ENCODE results near the gene MS4A8. TPM values are rescaled to one million over a fixed set of nuclear protein-coding genes. Genes with fewer than 3 reads are reported as not detected.

MS4A8 gene
- total and polyA plus RNA-seq, 10 of the 15 experiments (the other 5 are each of a cell fraction or from before 2014, with no cell fraction given), result 0.04 TPM; not detected in 9

DNA sequence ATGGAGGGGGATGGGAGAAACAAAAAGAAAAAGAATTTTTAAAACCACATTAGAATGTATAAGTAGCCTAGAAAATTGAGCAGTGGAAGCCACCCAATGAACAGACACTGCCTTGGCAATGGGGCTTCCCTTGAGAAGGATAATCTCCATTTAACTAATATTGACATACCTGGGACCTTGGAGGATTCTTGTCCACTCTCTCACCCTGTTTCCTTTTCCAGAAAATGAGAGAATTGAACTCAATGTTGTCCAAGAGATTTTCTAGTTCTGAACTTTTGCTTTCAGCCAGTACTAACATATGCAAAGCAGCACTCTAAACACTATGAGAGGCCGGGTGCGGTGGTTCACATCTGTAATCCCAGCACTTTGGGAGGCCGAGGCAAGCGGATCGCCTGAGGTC is 524 bp downstream of the MS4A8 start:
- CTCF ChIA-PET, result interaction anchor here (0.7 to 5.6 kb wide), 2 partner anchors 55 to 64 kb away, joined by 3 to 84 read pairs; no protein-coding TSS in a partner anchor
- POLR2A ChIA-PET, result no interaction called here
- no peak overlapping the region for H3K4me3 ChIP-seq
- SMC1A ChIA-PET (ENCODE audit: uncharacterized antibody, unreplicated experiment), result interaction anchor here (0.7 to 5.0 kb wide), 2 partner anchors 10 to 63 kb away, joined by 3 to 45 read pairs; no protein-coding TSS in a partner anchor
- H3K27me3 ChIP-seq (replicated peaks in 1 of 2; ENCODE audit: control insufficient read depth in 2 of 2, insufficient read depth in 2 of 2, low read length in 1 of 2), result no peaks in the 10 kb centered on the region
- H2AFZ ChIP-seq (ENCODE audit: control insufficient read depth, low read depth, low read length), result no peak overlapping the region
- no TSS peak for BruUV-seq (replicated peaks)
- FAIRE-seq, result no peak
- no peak for DNase-seq (ENCODE audit: low read depth, low spot score)
- no peak overlapping the region for H3K4me2 ChIP-seq (ENCODE audit: control insufficient read depth, insufficient read depth)
- no peak overlapping the region for H3K27ac ChIP-seq (ENCODE audit: control insufficient read depth, insufficient read depth)
- no peaks in the 10 kb centered on the region for H3K36me3 ChIP-seq (ENCODE audit: control insufficient read depth in 2 of 2, insufficient read depth in 2 of 2, low read length in 1 of 2)
- H3K9me3 ChIP-seq (replicated peaks; ENCODE audit: control insufficient read depth, insufficient read depth, low read length), result no peaks in the 10 kb centered on the region
- intact Hi-C loops (cut with micrococcal nuclease; ENCODE audit: unreplicated experiment), result loop anchor here (5.0 kb wide), 1 partner anchor 197 kb away; no protein-coding TSS in a partner anchor
- H3K4me1 ChIP-seq (ENCODE audit: control insufficient read depth, insufficient read depth, low read length), result no peaks in the 10 kb centered on the region
- RAD21 ChIA-PET (ENCODE audit: unreplicated experiment), result interaction anchor here (1.6 to 2.9 kb wide), 5 partner anchors 56 to 72 kb away, joined by 4 to 21 read pairs (median 8); partner anchors contain the start of gene MS4A15
- H3K9ac ChIP-seq (ENCODE audit: control insufficient read depth, insufficient read depth, low read length), result no peak overlapping the region
- WGBS (ENCODE audit: insufficient coverage, insufficient replicate concordance, low lambda C conversion rate, missing lambda C conversion rate), result 39% methylated on average over 5 of the region's 5 CpGs
- no peaks in the 10 kb centered on the region for H4K20me1 ChIP-seq (ENCODE audit: control insufficient read depth, insufficient read depth)
- in situ Hi-C loops (cut with MboI), result no loop called here
- H3K79me2 ChIP-seq (ENCODE audit: control insufficient read depth, insufficient read depth, low read length), result no peaks in the 10 kb centered on the region
- ATAC-seq, result no peak
- TF ChIP-seq TCF3 (IDR thresholded peaks at IDR 0.05; ENCODE audit: borderline replicate concordance, insufficient read depth, low read depth, low read length) (no peak), PRDM15 (CRISPR knock-in tag; IDR thresholded peaks at IDR 0.05) (no peak), GATAD2B (conservative IDR thresholded peaks at IDR 0.05; ENCODE audit: low read depth) (no peak), EP300 (IDR thresholded peaks at IDR 0.05; ENCODE audit: borderline replicate concordance in 1 of 2, control insufficient read depth in 1 of 2, low read depth in 2 of 2, low read length in 2 of 2) (no peak), RAD21 (IDR thresholded peaks at IDR 0.05; ENCODE audit: insufficient read depth, low read depth, low read length) (no peak), GABPA (IDR thresholded peaks at IDR 0.05; ENCODE audit: low read depth) (no peak), ZBED1 (IDR thresholded peaks at IDR 0.05; ENCODE audit: borderline replicate concordance) (no peak), RCOR1 (conservative IDR thresholded peaks at IDR 0.05; ENCODE audit: low read depth, low read length) (no peak), POLR2A (IDR thresholded peaks at IDR 0.05; ENCODE audit: low read depth, low read length) (no peak)
- TF ChIP-seq, protein P1, sequence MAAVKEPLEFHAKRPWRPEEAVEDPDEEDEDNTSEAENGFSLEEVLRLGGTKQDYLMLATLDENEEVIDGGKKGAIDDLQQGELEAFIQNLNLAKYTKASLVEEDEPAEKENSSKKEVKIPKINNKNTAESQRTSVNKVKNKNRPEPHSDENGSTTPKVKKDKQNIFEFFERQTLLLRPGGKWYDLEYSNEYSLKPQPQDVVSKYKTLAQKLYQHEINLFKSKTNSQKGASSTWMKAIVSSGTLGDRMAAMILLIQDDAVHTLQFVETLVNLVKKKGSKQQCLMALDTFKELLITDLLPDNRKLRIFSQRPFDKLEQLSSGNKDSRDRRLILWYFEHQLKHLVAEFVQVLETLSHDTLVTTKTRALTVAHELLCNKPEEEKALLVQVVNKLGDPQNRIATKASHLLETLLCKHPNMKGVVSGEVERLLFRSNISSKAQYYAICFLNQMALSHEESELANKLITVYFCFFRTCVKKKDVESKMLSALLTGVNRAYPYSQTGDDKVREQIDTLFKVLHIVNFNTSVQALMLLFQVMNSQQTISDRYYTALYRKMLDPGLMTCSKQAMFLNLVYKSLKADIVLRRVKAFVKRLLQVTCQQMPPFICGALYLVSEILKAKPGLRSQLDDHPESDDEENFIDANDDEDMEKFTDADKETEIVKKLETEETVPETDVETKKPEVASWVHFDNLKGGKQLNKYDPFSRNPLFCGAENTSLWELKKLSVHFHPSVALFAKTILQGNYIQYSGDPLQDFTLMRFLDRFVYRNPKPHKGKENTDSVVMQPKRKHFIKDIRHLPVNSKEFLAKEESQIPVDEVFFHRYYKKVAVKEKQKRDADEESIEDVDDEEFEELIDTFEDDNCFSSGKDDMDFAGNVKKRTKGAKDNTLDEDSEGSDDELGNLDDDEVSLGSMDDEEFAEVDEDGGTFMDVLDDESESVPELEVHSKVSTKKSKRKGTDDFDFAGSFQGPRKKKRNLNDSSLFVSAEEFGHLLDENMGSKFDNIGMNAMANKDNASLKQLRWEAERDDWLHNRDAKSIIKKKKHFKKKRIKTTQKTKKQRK (IDR thresholded peaks at IDR 0.05; ENCODE audit: low read depth, low read length), result no peak
- TF ChIP-seq, protein P2, sequence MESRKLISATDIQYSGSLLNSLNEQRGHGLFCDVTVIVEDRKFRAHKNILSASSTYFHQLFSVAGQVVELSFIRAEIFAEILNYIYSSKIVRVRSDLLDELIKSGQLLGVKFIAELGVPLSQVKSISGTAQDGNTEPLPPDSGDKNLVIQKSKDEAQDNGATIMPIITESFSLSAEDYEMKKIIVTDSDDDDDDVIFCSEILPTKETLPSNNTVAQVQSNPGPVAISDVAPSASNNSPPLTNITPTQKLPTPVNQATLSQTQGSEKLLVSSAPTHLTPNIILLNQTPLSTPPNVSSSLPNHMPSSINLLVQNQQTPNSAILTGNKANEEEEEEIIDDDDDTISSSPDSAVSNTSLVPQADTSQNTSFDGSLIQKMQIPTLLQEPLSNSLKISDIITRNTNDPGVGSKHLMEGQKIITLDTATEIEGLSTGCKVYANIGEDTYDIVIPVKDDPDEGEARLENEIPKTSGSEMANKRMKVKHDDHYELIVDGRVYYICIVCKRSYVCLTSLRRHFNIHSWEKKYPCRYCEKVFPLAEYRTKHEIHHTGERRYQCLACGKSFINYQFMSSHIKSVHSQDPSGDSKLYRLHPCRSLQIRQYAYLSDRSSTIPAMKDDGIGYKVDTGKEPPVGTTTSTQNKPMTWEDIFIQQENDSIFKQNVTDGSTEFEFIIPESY (IDR thresholded peaks at IDR 0.05), result no peak

Data from GM12878 (cell line).